HS-27A (cell line): ENCODE data around the gene SHISA6.

Experiments
- DNase-seq: peaks from one replicate; pipeline ENCODE4 v3.0.0-alpha.2; 2012; ENCODE audit warnings: low read depth, missing footprints

SHISA6 gene

GRCh38 chr17:11459861-11460331, 218.9 kb downstream of the SHISA6 start:
- no peak for DNase-seq

GRCh38 chr17:11461993-11462548, 221.1 kb downstream of the SHISA6 start:
- no peak for DNase-seq

- no peak for DNase-seq
Measured at GRCh38 chr17:11467639-11468038, 226.6 kb downstream of the SHISA6 start.

- DNase-seq: no peak
Measured at GRCh38 chr17:11485336-11486100, 244.5 kb downstream of the SHISA6 start.

- no peak for DNase-seq
Measured at GRCh38 chr17:11486101-11486867, 245.3 kb downstream of the SHISA6 start.

GRCh38 chr17:11486868-11487310, 245.9 kb downstream of the SHISA6 start:
- no peak for DNase-seq

GRCh38 chr17:11487469-11487868, 246.5 kb downstream of the SHISA6 start:
- DNase-seq: no peak

GRCh38 chr17:11488407-11488806, 247.4 kb downstream of the SHISA6 start:
- DNase-seq: no peak

- no peak for DNase-seq
Measured at GRCh38 chr17:11490171-11490755, 249.2 kb downstream of the SHISA6 start.

- no peak for DNase-seq
Measured at GRCh38 chr17:11492511-11492910, 251.5 kb downstream of the SHISA6 start.

- no peak for DNase-seq
Measured at GRCh38 chr17:11493936-11494335, 252.9 kb downstream of the SHISA6 start.

- no peak for DNase-seq
Measured at GRCh38 chr17:11495613-11496012, 254.6 kb downstream of the SHISA6 start.

GRCh38 chr17:11499881-11500280, 258.9 kb downstream of the SHISA6 start:
- no peak for DNase-seq

GRCh38 chr17:11503308-11504035, 262.5 kb downstream of the SHISA6 start:
- no peak for DNase-seq

- DNase-seq: no peak
Measured at GRCh38 chr17:11506635-11507034, 265.6 kb downstream of the SHISA6 start.

- DNase-seq: no peak
Measured at GRCh38 chr17:11511696-11512095, 270.7 kb downstream of the SHISA6 start.

- DNase-seq: no peak
Measured at GRCh38 chr17:11514565-11514964, 273.6 kb downstream of the SHISA6 start.

- no peak for DNase-seq
Measured at GRCh38 chr17:11514981-11515680, 274.1 kb downstream of the SHISA6 start.

- DNase-seq: no peak
Measured at GRCh38 chr17:11515901-11516300, 274.9 kb downstream of the SHISA6 start.

- no peak for DNase-seq
Measured at GRCh38 chr17:11535231-11535630, 294.2 kb downstream of the SHISA6 start.

- no peak for DNase-seq
Measured at GRCh38 chr17:11538366-11538765, 297.4 kb downstream of the SHISA6 start.
